GM20000 (cell line): ENCODE results near the gene CDC42SE2.
A peak's percentile ranks its signal among the peaks of the same experiment; 100 is the strongest.

Source experiments
- DNase-seq: peaks from one replicate; pipeline ENCODE4 v3.0.0; 2012; ENCODE audit warnings: low spot score
- CTCF ChIP-seq: IDR thresholded peaks from 2 replicates; pipeline ENCODE4 v1.5.1; 2012; ENCODE audit warnings: mild to moderate bottlenecking, control low read depth; ENCODE audit errors: extremely low read depth, missing control alignments

CDC42SE2 gene

GRCh38 chr5:131381777-131382176, 117.9 kb downstream of the CDC42SE2 start:
- no peak for DNase-seq
- no peak for TF ChIP-seq CTCF

GRCh38 chr5:131382407-131383395, 118.8 kb downstream of the CDC42SE2 start:
- DNase-seq, result peak; percentile 52
- peak; percentile 62 for TF ChIP-seq CTCF

- no peak for TF ChIP-seq CTCF
- no peak for DNase-seq
These were observed 120.3 kb downstream of the CDC42SE2 start for GRCh38 chr5:131384173-131384572.

GRCh38 chr5:131384616-131385214, 120.9 kb downstream of the CDC42SE2 start:
- no peak for TF ChIP-seq CTCF
- no peak for DNase-seq

GRCh38 chr5:131386124-131386523, 122.3 kb downstream of the CDC42SE2 start:
- no peak for DNase-seq
- no peak for TF ChIP-seq CTCF

- no peak for DNase-seq
- TF ChIP-seq CTCF, result no peak
These were observed 122.9 kb downstream of the CDC42SE2 start for GRCh38 chr5:131386779-131387178.

GRCh38 chr5:131387255-131387654, 123.4 kb downstream of the CDC42SE2 start:
- TF ChIP-seq CTCF, result no peak
- no peak for DNase-seq
